ENCODE data around the gene ERCC8.

DNA sequence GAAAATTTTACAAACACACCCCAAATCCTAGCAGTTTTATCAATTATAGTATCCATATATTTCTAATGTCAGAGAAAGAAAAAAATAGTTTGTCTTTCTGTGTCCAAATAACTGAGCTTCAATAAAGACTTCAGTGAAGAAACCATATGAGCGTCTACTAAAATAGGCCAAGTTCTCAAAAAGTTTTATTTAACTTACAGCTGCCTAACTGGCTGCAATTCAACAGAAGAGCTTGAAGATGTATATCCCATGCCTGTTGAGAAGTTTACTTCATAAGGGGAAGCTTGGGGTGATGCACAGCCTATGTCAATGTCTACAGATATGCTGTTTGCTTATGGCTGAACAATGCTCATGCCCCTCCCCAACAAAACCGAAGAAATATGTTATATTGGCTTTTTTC lies 57.1 kb downstream of the ERCC8 start:
- TF ChIP-seq, protein P1, sequence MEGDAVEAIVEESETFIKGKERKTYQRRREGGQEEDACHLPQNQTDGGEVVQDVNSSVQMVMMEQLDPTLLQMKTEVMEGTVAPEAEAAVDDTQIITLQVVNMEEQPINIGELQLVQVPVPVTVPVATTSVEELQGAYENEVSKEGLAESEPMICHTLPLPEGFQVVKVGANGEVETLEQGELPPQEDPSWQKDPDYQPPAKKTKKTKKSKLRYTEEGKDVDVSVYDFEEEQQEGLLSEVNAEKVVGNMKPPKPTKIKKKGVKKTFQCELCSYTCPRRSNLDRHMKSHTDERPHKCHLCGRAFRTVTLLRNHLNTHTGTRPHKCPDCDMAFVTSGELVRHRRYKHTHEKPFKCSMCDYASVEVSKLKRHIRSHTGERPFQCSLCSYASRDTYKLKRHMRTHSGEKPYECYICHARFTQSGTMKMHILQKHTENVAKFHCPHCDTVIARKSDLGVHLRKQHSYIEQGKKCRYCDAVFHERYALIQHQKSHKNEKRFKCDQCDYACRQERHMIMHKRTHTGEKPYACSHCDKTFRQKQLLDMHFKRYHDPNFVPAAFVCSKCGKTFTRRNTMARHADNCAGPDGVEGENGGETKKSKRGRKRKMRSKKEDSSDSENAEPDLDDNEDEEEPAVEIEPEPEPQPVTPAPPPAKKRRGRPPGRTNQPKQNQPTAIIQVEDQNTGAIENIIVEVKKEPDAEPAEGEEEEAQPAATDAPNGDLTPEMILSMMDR (IDR thresholded peaks at IDR 0.05), result no peak
- no peak for TF ChIP-seq ZFX (IDR thresholded peaks at IDR 0.05; ENCODE audit: borderline replicate concordance)
